Cardiac muscle cell (in vitro differentiated cells and primary cell): Measurements from ENCODE around the gene MYCN. TPM values are rescaled to one million over a fixed set of nuclear protein-coding genes. Genes with fewer than 3 reads are reported as not detected.
"Not testable (repeated sequence)": the region's sequence is repeated elsewhere in the genome, so short reads cannot be mapped to it uniquely, and the experiment has no call there.

ENCODE experiments used
- DNase-seq, 2 donors: peaks; one replicate each; pipeline versions ENCODE4 v3.0.0 to v3.0.0-alpha.2; 2010 to 2017; ENCODE audit warnings: low read depth in 1 of 2, low spot score in 1 of 2
- H3K27ac ChIP-seq: fragments of 200-600 bp; sonication (generic); 2 replicates; pipeline ENCODE4 v1.5.1; 2016
- H3K27me3 ChIP-seq: fragments of 200-600 bp; sonication (generic); 2 replicates; pipeline ENCODE4 v1.6.0; 2016; ENCODE audit warnings: control low read depth
- H3K36me3 ChIP-seq: fragments of 200-600 bp; sonication (generic); 2 replicates; pipeline ENCODE4 v1.5.1; 2016; ENCODE audit warnings: control low read depth
- H3K4me1 ChIP-seq: fragments of 200-600 bp; sonication (generic); 2 replicates; pipeline ENCODE4 v1.8.1; 2017; ENCODE audit warnings: low read depth, mild to moderate bottlenecking, mixed run types
- H3K4me3 ChIP-seq: fragments of 200-600 bp; sonication (generic); 2 replicates; pipeline ENCODE4 v1.5.1; 2016; ENCODE audit warnings: mild to moderate bottlenecking
- H3K9me3 ChIP-seq: fragments of 200-600 bp; sonication (generic); 2 replicates; pipeline ENCODE4 v1.5.1; 2017; ENCODE audit warnings: low read depth, mild to moderate bottlenecking, control low read depth
- polyA plus RNA-seq: library from polyadenylated mRNA; unstranded; fragments of >200 nt; fragmentation: Nextera tagmentation; extraction: Ambion mirVana; gene quantifications from 2 replicates; pipeline ENCODE4 v1.2.1, GENCODE V29; 2016
- total RNA-seq: library from RNA; depleted of rRNA; stranded (reverse); fragments of >200 nt; gene quantifications from 2 replicates; pipeline ENCODE4 v1.2.3, GENCODE V29; 2016
- TF ChIP-seq, protein P1 (sequence below): IDR thresholded peaks from 2 replicates; pipeline ENCODE4 v1.5.1; 2012; ENCODE audit warnings: low read depth, mild to moderate bottlenecking, low read length

The MYCN gene
- total and polyA plus RNA-seq, 2 experiments from 2014 or later: 38.5 to 72.5 TPM

DNA sequence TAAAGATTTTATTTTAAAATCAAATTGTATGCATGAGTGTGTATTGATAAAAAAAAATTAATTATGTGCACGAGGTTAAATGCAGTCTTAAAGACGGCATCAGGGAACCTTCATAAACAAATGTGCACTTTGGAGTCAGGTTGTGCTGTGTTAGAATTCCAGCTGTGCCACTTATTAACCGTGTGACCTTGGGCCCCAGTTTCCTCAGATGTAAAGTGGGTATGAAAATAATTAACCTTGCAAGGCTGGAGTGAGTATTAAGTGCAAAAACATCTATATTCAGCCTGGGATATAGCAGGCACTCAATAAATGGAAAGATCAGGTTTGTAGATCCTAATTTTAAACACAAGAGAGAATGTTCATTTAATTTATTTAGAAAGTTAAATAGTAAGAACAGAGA, 14.5 kb upstream of the MYCN start:
- DNase-seq: no peak
- Histone ChIP-seq H3K27me3 (no peaks in the 10 kb centered on the region), H3K9me3 (no peaks in the 10 kb centered on the region), H3K4me3 (no peak overlapping the region), H3K36me3 (no peaks in the 10 kb centered on the region), H3K4me1 (no peaks in the 10 kb centered on the region), H3K27ac (no peak overlapping the region)
- TF ChIP-seq, protein P1, sequence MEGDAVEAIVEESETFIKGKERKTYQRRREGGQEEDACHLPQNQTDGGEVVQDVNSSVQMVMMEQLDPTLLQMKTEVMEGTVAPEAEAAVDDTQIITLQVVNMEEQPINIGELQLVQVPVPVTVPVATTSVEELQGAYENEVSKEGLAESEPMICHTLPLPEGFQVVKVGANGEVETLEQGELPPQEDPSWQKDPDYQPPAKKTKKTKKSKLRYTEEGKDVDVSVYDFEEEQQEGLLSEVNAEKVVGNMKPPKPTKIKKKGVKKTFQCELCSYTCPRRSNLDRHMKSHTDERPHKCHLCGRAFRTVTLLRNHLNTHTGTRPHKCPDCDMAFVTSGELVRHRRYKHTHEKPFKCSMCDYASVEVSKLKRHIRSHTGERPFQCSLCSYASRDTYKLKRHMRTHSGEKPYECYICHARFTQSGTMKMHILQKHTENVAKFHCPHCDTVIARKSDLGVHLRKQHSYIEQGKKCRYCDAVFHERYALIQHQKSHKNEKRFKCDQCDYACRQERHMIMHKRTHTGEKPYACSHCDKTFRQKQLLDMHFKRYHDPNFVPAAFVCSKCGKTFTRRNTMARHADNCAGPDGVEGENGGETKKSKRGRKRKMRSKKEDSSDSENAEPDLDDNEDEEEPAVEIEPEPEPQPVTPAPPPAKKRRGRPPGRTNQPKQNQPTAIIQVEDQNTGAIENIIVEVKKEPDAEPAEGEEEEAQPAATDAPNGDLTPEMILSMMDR: no peak

DNA sequence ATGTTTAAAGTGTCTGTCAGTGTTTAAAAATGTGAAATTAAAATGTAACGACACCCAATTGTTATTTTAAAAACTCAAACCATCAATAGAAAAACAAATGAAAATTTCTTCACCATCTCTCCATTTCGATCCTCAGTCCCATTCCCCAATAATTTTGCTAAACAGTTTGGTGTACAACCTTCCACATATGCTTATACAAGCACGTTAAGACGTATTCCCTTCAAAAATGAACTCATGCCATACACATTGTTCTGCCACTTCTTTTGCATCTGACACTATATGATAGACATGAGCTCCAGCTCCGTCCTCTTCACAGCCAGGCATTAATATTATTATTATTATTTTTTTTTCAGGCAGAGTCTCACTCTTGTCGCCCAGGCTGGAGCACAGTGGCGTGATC, 14.1 kb upstream of the MYCN start:
- TF ChIP-seq, protein P1: no peak
- Histone ChIP-seq H3K27ac (no peak overlapping the region), H3K27me3 (no peaks in the 10 kb centered on the region), H3K4me1 (no peaks in the 10 kb centered on the region), H3K36me3 (no peaks in the 10 kb centered on the region), H3K9me3 (no peaks in the 10 kb centered on the region), H3K4me3 (no peak overlapping the region)
- no peak for DNase-seq

DNA sequence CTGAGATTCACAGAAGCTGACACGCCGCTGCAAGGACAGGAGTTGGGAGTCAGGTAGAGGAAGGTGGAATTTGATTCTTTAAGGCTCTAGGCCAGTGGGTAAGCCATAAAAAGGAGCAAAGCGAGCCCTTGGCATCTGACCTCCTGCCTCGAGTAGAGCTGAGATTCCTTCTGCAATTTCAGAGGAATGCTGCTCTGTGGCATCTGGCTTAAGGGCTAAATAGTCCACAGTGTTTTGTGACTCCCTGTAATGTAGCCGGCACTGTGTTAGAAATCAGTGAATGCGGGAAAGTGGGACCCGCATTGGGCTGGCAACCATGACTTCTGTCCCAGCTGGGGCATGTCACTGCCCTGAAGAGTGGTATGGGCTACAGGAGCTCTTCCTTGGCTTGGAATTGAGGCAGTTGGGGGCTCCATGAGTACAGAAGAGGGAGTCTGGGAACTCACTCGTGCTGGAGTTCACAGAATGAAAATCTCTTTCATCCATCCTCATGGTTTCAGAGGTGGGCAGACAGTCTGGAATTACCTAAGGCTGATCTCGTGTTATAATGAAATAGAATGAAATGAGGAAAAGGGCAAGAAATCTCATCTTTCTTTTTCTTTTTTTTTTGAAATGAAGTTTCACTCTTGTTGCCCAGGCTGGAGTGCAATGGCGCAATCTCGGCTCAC, 12.7 kb upstream of the MYCN start:
- no peak for DNase-seq

DNA sequence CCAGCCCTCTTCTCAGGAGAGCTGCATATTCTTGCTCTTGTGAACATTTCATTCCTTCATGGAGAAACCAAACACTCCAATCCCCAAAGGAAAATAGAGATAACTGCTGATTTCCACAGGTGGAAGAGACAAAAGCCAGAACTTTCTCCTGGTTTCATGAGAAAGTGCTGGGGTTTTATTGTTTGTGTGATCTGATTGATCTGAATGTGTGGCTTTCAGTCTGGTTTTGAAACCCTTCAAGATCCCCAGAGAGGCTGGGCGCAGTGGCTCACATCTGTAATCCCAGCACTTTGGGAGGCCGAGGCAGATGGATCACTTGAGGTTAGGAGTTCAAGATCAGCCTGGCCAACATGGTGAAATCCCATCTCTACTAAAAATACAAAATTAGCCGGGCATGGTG, 11.3 kb upstream of the MYCN start:
- not testable (repeated sequence) for H3K36me3 ChIP-seq, H3K4me3 ChIP-seq, H3K4me1 ChIP-seq, H3K9me3 ChIP-seq, H3K27ac ChIP-seq, H3K27me3 ChIP-seq, DNase-seq

More for the DNA sequence above, 12.7 kb upstream of the MYCN start:
- Histone ChIP-seq H3K27me3 (no peaks in the 10 kb centered on the region), H3K4me3 (no peak overlapping the region), H3K9me3 (no peaks in the 10 kb centered on the region), H3K36me3 (no peaks in the 10 kb centered on the region), H3K4me1 (no peaks in the 10 kb centered on the region), H3K27ac (no peak overlapping the region)
- TF ChIP-seq, protein P1: no peak

DNA sequence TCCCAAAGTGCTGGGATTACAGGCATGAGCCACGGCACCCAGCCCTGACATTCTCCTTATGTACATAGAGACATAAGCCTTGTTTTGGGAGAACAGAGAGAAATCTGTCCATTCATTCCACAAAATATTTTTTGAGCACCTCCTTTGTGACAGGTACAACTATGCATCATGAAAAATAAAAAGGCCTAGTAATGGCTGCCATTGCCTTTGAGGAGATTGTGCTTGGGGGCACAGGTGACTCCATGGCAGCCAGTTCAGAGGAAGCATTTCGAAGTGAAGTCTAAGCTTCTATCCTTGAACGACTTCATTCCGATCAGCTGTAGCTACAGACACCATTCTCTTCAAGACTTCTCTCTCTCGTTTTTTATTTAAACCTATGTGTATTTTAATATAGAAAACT, 10.5 kb upstream of the MYCN start:
- Histone ChIP-seq H3K27me3 (no peaks in the 10 kb centered on the region), H3K9me3 (no peaks in the 10 kb centered on the region), H3K27ac (no peak overlapping the region), H3K4me1 (no peaks in the 10 kb centered on the region), H3K4me3 (no peak overlapping the region), H3K36me3 (no peaks in the 10 kb centered on the region)
- no peak for DNase-seq
- TF ChIP-seq, protein P1: no peak

DNA sequence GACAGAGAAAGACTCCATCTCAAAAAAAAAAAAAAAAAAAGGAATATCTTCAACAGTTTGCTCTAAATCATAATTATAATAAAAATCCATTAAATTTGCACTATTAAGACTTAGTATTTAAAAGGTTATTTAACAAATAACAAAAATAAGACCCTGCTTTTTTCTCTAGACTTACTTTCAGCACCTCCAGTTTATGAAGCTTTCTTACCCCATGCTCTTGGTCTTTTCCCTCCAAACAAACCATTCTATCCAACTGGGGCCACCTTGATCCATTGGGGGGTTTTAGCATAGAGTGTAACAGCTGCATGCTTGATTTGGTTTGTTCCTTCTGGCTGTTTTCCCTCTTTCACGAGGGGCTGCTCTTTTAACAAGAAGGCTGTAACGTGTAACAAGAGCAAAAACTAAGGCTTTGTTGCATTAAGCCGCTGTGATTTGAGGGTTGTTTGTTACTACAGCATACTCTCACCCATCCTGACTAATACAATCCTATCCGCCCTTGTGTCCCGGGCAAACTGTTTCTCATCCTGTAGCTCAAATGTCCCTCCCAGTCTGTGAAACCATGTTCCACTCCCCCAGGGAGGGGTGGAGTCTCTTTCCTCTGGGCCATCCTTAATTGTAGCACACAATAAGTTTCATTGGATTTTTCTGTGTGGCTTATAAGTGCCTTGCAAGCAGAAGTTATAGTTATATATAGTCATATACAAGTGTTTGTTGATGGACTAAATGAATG, 9.6 kb upstream of the MYCN start:
- TF ChIP-seq, protein P1: no peak
- Histone ChIP-seq H3K9me3 (no peaks in the 10 kb centered on the region), H3K4me3 (no peak overlapping the region), H3K27me3 (no peaks in the 10 kb centered on the region), H3K36me3 (no peaks in the 10 kb centered on the region), H3K4me1 (no peaks in the 10 kb centered on the region), H3K27ac (no peak overlapping the region)
- DNase-seq: no peak
